A549 (cell line): ENCODE results near the gene RIOX2. TPM values are rescaled to one million over a fixed set of nuclear protein-coding genes. Genes with fewer than 3 reads are reported as not detected.

Experiments used
- ATAC-seq, 2 experiments: fragments of 200-7000 bp in 1 of 2; fragments of >200 bp in 1 of 2; cut with Nextera tagmentation in 1 of 2; cut with Tn5 transposase in 1 of 2; 3 replicates each; pipeline versions ENCODE4 v1.8.0 to v1.9.1; 2018 to 2020; ENCODE audit warnings: mild to moderate bottlenecking in 1 of 2, moderate library complexity in 1 of 2
- CTCF ChIA-PET: fragments of 300-600 bp; sonication (Branson Sonifier 250); formaldehyde crosslinking; extraction: SDS; loops from one replicate; lab custom pipeline; 2021; ENCODE audit warnings: antibody characterized with exemption, inconsistent platforms; lab: Yijun Ruan, JAX
- POLR2A ChIA-PET: fragments of 350-600 bp; formaldehyde crosslinking; extraction: SDS; loops from one replicate; lab custom pipeline; 2021; ENCODE audit warnings: antibody characterized with exemption, inconsistent platforms; lab: Yijun Ruan, JAX
- DNase-seq, 2 experiments: peaks; one replicate each; pipeline versions ENCODE4 v3.0.0 to v3.0.0-alpha.2; 2011 to 2016; ENCODE audit warnings: low read depth in 1 of 2, low spot score in 1 of 2
- FAIRE-seq: peaks from 2 replicates; lab custom pipeline; 2011; peaks lifted over from hg19 to GRCh38; lab: Jason Lieb, UNC
- H3K27ac ChIP-seq, 2 experiments: fragments of >200 bp; sonication (Bioruptor Twin); formaldehyde crosslinking; 3 replicates each; pipeline ENCODE4 v1.5.1; 2016 to 2017
- H3K4me1 ChIP-seq: fragments of >200 bp; sonication (Bioruptor Twin); formaldehyde crosslinking; 3 replicates; pipeline ENCODE4 v1.6.1; 2016
- H3K4me2 ChIP-seq: fragments of >200 bp; sonication (Bioruptor Twin); formaldehyde crosslinking; 3 replicates; pipeline ENCODE4 v1.6.1; 2016
- H3K4me3 ChIP-seq: fragments of >200 bp; sonication (Bioruptor Twin); formaldehyde crosslinking; 3 replicates; pipeline ENCODE4 v1.5.1; 2016
- H3K9me3 ChIP-seq: fragments of >200 bp; sonication (Bioruptor Twin); formaldehyde crosslinking; 3 replicates; pipeline ENCODE4 v1.6.1; 2016
- ATOH8 ChIP-seq: fragments of 250-450 bp; sonication (Bioruptor Pico); IDR thresholded peaks from 2 replicates; pipeline ENCODE4 v1.5.0; 2020; ENCODE audit warnings: low read depth, mild to moderate bottlenecking, moderate library complexity
- EHF ChIP-seq: fragments of 250-450 bp; sonication (Bioruptor Pico); IDR thresholded peaks from 2 replicates; pipeline ENCODE4 v1.5.0; 2020; ENCODE audit warnings: mild to moderate bottlenecking
- EHMT2 ChIP-seq: fragments of 200-600 bp; sonication (generic); IDR thresholded peaks from 2 replicates; pipeline ENCODE4 v1.6.1; 2016; ENCODE audit warnings: antibody characterized with exemption, low read depth, mild to moderate bottlenecking, moderate library complexity
- ELK1 ChIP-seq: fragments of 150-350 bp; IDR thresholded peaks from 2 replicates; pipeline ENCODE4 v1.6.1; 2014; ENCODE audit warnings: low read depth, mild to moderate bottlenecking, low read length
- EP300 ChIP-seq, 2 experiments: fragments of >200 bp; sonication (Bioruptor Twin); formaldehyde crosslinking; IDR thresholded peaks; 2 replicates in 1 of 2; 3 replicates in 1 of 2; pipeline ENCODE4 v1.6.1; 2016 to 2017
- FOSL2 ChIP-seq, 2 experiments: fragments of 450-650 bp in 1 of 2; fragments of >200 bp in 1 of 2; sonication (Bioruptor Twin) in 1 of 2; formaldehyde crosslinking; IDR thresholded peaks; 2 replicates each; pipeline versions ENCODE4 v1.5.0 to v1.6.1; 2016 to 2020; ENCODE audit warnings: mild to moderate bottlenecking in 1 of 2, moderate library complexity in 1 of 2
- GATA3 ChIP-seq: IDR thresholded peaks from 2 replicates; pipeline ENCODE4 v1.6.1; 2012; ENCODE audit warnings: borderline replicate concordance
- HMGXB4 ChIP-seq: fragments of 250-450 bp; sonication (Bioruptor Pico); IDR thresholded peaks from 2 replicates; pipeline ENCODE4 v1.5.0; 2021; ENCODE audit warnings: mild to moderate bottlenecking, moderate library complexity, borderline replicate concordance
- JUNB ChIP-seq: fragments of >200 bp; sonication (Bioruptor Twin); formaldehyde crosslinking; IDR thresholded peaks from 2 replicates; pipeline ENCODE4 v1.6.1; 2016
- KDM1A ChIP-seq: fragments of 200-600 bp; sonication (generic); IDR thresholded peaks from 2 replicates; pipeline ENCODE4 v1.6.1; 2016; ENCODE audit warnings: low read depth, mild to moderate bottlenecking
- MAFK ChIP-seq: fragments of 450-650 bp; IDR thresholded peaks from 2 replicates; pipeline ENCODE4 v1.6.1; 2014; ENCODE audit not compliant: partially characterized antibody
- MAZ ChIP-seq: fragments of 150-350 bp; IDR thresholded peaks from 2 replicates; pipeline ENCODE4 v1.6.1; 2014; ENCODE audit warnings: antibody characterized with exemption, low read depth, low read length, borderline replicate concordance
- MYC ChIP-seq: IDR thresholded peaks from 2 replicates; pipeline ENCODE4 v1.6.1; 2012; ENCODE audit warnings: mild to moderate bottlenecking, inconsistent platforms, low read length, improper control_type of control experiment, borderline replicate concordance
- NFE2L2 ChIP-seq: fragments of 150-350 bp; conservative IDR thresholded peaks from 2 replicates; pipeline ENCODE4 v1.6.1; 2014; ENCODE audit warnings: low read length
- POLR2AphosphoS2 ChIP-seq: conservative IDR thresholded peaks from 2 replicates; pipeline ENCODE4 v1.6.1; 2012; ENCODE audit warnings: low read length, improper control_type of control experiment, inconsistent platforms
- RARB ChIP-seq: fragments of 250-450 bp; sonication (Bioruptor Pico); IDR thresholded peaks from 2 replicates; pipeline ENCODE4 v1.8.0; 2021; ENCODE audit warnings: mild to moderate bottlenecking, moderate library complexity
- RCOR1 ChIP-seq: fragments of 150-350 bp; IDR thresholded peaks from 2 replicates; pipeline ENCODE4 v1.6.1; 2014; ENCODE audit warnings: antibody characterized with exemption, low read length, low read depth
- RFX5 ChIP-seq: fragments of 450-650 bp; IDR thresholded peaks from 2 replicates; pipeline ENCODE4 v1.7.1; 2014; ENCODE audit warnings: antibody characterized with exemption, mild to moderate bottlenecking, moderate library complexity
- RNF2 ChIP-seq: fragments of 200-600 bp; sonication (generic); IDR thresholded peaks from 2 replicates; pipeline ENCODE4 v1.6.1; 2016; ENCODE audit warnings: low read depth, mild to moderate bottlenecking, antibody characterized with exemption, moderate library complexity, borderline replicate concordance
- USF2 ChIP-seq: fragments of 450-650 bp; IDR thresholded peaks from 2 replicates; pipeline ENCODE4 v1.6.1; 2014; ENCODE audit warnings: antibody characterized with exemption
- ZC3H11A ChIP-seq: fragments of 450-650 bp; IDR thresholded peaks from 2 replicates; pipeline ENCODE4 v1.6.1; 2014; ENCODE audit warnings: antibody characterized with exemption, mild to moderate bottlenecking
- WGBS: methylation state at CpG from one replicate; pipeline ENCODE4 v1.1.6; 2017; ENCODE audit errors: missing lambda C conversion rate; 5-methylcytosine and 5-hydroxymethylcytosine counted together
- polyA plus RNA-seq, 4 experiments: library from polyadenylated mRNA; depleted of rRNA in 3 of 4; stranded (reverse); fragments of >200 nt; fragmentation: RNase III in 1 of 4; extraction: RNeasy Plus Mini Kit Qiagen cat#74134 plus additional on column Dnase treatment in 1 of 4; gene quantifications; 2 replicates in 3 of 4; 3 replicates in 1 of 4; pipeline ENCODE4 v1.2.3, GENCODE V29; 2011 to 2017

The RIOX2 gene
- polyA plus RNA-seq, 2 of the 4 experiments (the other 2 are of a cell fraction), result 34.1 to 49.6 TPM

GRCh38 chr3:97914388-97914787 is 57.8 kb downstream of the RIOX2 start:
- peak overlapping the region; percentile 15; the same call in 1 of the 3 replicates for H3K4me2 ChIP-seq
- H3K4me1 ChIP-seq, result peaks cover 15% of the 10 kb centered on the region; the same call in 2 of the 3 replicates
- TF ChIP-seq NFE2L2 (no peak), JUNB (0 out of 2 replicates have a peak, but pooled peaks have one; percentile 8), ELK1 (no peak), FOSL2 (IDR thresholded peaks at IDR 0.05) (no peak; the same call in 1 of the 2 replicates), FOSL2 (CRISPR knock-in tag; IDR thresholded peaks at IDR 0.05) (peak; percentile 68), ZC3H11A (no peak)
- H3K9me3 ChIP-seq, result no peaks in the 10 kb centered on the region
- no peak for ATAC-seq
- FAIRE-seq, result peak; percentile 7
- CTCF ChIA-PET, result no interaction called here
- H3K27ac ChIP-seq, result no peak overlapping the region
- 57% methylated on average over 2 of the region's 2 CpGs for WGBS
- POLR2A ChIA-PET, result no interaction called here
- DNase-seq, result peak in 1 of 2 experiments; percentile 17
- no peak overlapping the region for H3K4me3 ChIP-seq

GRCh38 chr3:97911459-97911858 is 60.8 kb downstream of the RIOX2 start:
- CTCF ChIA-PET, result no interaction called here
- FAIRE-seq, result no peak
- Histone ChIP-seq H3K4me2 (no peak overlapping the region), H3K4me3 (no peak overlapping the region), H3K4me1 (peaks cover 15% of the 10 kb centered on the region; the same call in 2 of the 3 replicates), H3K9me3 (no peaks in the 10 kb centered on the region), H3K27ac (no peak overlapping the region)
- POLR2A ChIA-PET, result no interaction called here
- no peak; a peak in 1 of 6 replicates for ATAC-seq
- WGBS, result 88% methylated on average over 3 of the region's 3 CpGs
- no peak for DNase-seq
- TF ChIP-seq ELK1 (no peak), MAZ (no peak), HMGXB4 (CRISPR knock-in tag) (no peak), RCOR1 (no peak), RARB (no peak), RNF2 (no peak), MAFK (no peak), EP300 (IDR thresholded peaks at IDR 0.05) (no peak), EHMT2 (no peak), RFX5 (no peak), USF2 (no peak), EHF (CRISPR knock-in tag) (no peak), MYC (no peak), ATOH8 (CRISPR knock-in tag) (no peak), ZC3H11A (no peak), FOSL2 (IDR thresholded peaks at IDR 0.05) (no peak), FOSL2 (CRISPR knock-in tag; IDR thresholded peaks at IDR 0.05) (no peak), POLR2AphosphoS2 (no peak), KDM1A (no peak), GATA3 (no peak)
